GM23338 (cell line): ENCODE data around the gene STPG2. TPM values are rescaled to one million over a fixed set of nuclear protein-coding genes. Genes with fewer than 3 reads are reported as not detected.

Experiments used
- ATAC-seq: fragments of 200-7000 bp; cut with Tn5 transposase; 3 replicates; pipeline ENCODE4 v1.9.1; 2020
- DNase-seq: peaks from one replicate; pipeline ENCODE4 v3.0.0-alpha.2; 2015; ENCODE audit warnings: low spot score
- H2AFZ ChIP-seq: fragments of 200-600 bp; sonication (generic); 2 replicates; pipeline ENCODE4 v1.8.0; 2016; ENCODE audit warnings: antibody characterized with exemption, mild to moderate bottlenecking, moderate library complexity
- H3F3A ChIP-seq: fragments of 200-600 bp; sonication (generic); replicated peaks from 2 replicates; pipeline ENCODE4 v1.8.0; 2017; ENCODE audit warnings: antibody characterized with exemption, mixed run types, low read depth
- H3K27ac ChIP-seq: fragments of 200-600 bp; sonication (generic); 2 replicates; pipeline ENCODE4 v1.6.1; 2016; ENCODE audit warnings: low read depth
- H3K27me3 ChIP-seq: fragments of 200-600 bp; sonication (generic); 2 replicates; pipeline ENCODE4 v1.8.0; 2016; ENCODE audit warnings: mild to moderate bottlenecking, mixed run types, moderate library complexity; ENCODE audit not compliant: insufficient read depth
- H3K36me3 ChIP-seq: fragments of 200-600 bp; sonication (generic); 2 replicates; pipeline ENCODE4 v1.8.0; 2016; ENCODE audit warnings: mild to moderate bottlenecking; ENCODE audit not compliant: insufficient read depth
- H3K4me1 ChIP-seq: fragments of 200-600 bp; sonication (generic); 2 replicates; pipeline ENCODE4 v1.8.0; 2016; ENCODE audit warnings: mild to moderate bottlenecking, moderate library complexity; ENCODE audit not compliant: insufficient read depth
- H3K4me2 ChIP-seq: fragments of 200-600 bp; sonication (generic); 2 replicates; pipeline ENCODE4 v1.7.1; 2017; ENCODE audit warnings: mixed run types
- H3K4me3 ChIP-seq: fragments of 200-600 bp; sonication (generic); 2 replicates; pipeline ENCODE4 v1.6.1; 2016; ENCODE audit warnings: mixed run types
- H3K79me2 ChIP-seq: fragments of 200-600 bp; sonication (generic); replicated peaks from 2 replicates; pipeline ENCODE4 v1.8.0; 2017; ENCODE audit warnings: mild to moderate bottlenecking; ENCODE audit not compliant: insufficient read depth
- H3K9me2 ChIP-seq: fragments of 200-600 bp; sonication (generic); 2 replicates; pipeline ENCODE4 v1.8.0; 2017; ENCODE audit not compliant: insufficient read depth
- H4K20me1 ChIP-seq: fragments of 200-600 bp; sonication (generic); replicated peaks from 2 replicates; pipeline ENCODE4 v1.8.0; 2017; ENCODE audit warnings: mild to moderate bottlenecking; ENCODE audit not compliant: insufficient read depth
- H3K27ac Mint-ChIP-seq: 2 replicates; pipeline ENCODE4 v1.8.0; 2020; ENCODE audit warnings: inconsistent platforms, mild to moderate bottlenecking, moderate library complexity, mixed read lengths
- H3K27me3 Mint-ChIP-seq: 3 replicates; pipeline ENCODE4 v1.8.0; 2022; ENCODE audit warnings: low read depth, mild to moderate bottlenecking, moderate library complexity, mixed read lengths, inconsistent platforms; ENCODE audit not compliant: insufficient read depth, poor library complexity
- H3K36me3 Mint-ChIP-seq: 3 replicates; pipeline ENCODE4 v1.8.0; 2021; ENCODE audit warnings: low read depth, mild to moderate bottlenecking, inconsistent platforms, moderate library complexity, mixed read lengths
- H3K4me1 Mint-ChIP-seq: 3 replicates; pipeline ENCODE4 v1.8.0; 2020; ENCODE audit warnings: mild to moderate bottlenecking, inconsistent platforms, mixed read lengths
- H3K4me3 Mint-ChIP-seq: 3 replicates; pipeline ENCODE4 v1.8.0; 2021; ENCODE audit warnings: moderate library complexity, mild to moderate bottlenecking, inconsistent platforms, mixed read lengths
- H3K9me3 Mint-ChIP-seq: 3 replicates; pipeline ENCODE4 v1.8.0; 2020; ENCODE audit warnings: moderate library complexity, mild to moderate bottlenecking, inconsistent platforms, mixed read lengths
- CTCF ChIP-seq, 2 experiments: fragments of 200-600 bp in 1 of 2; sonication (generic) in 1 of 2; conservative IDR thresholded peaks; 2 replicates each; pipeline versions ENCODE4 v1.5.1 to v1.6.1; 2016 to 2017; ENCODE audit warnings: antibody characterized with exemption in 2 of 2, low read depth in 2 of 2, mild to moderate bottlenecking in 2 of 2, moderate library complexity in 1 of 2
- ETS1 ChIP-seq: IDR thresholded peaks from 2 replicates; pipeline ENCODE4 v1.6.1; 2016; ENCODE audit warnings: antibody characterized with exemption
- EZH2 ChIP-seq: fragments of 200-600 bp; sonication (generic); IDR thresholded peaks from one replicate; pipeline ENCODE4 v1.8.0; 2017; ENCODE audit warnings: antibody characterized with exemption, mild to moderate bottlenecking, low read depth; ENCODE audit not compliant: unreplicated experiment
- EZH2phosphoT487 ChIP-seq: fragments of 200-600 bp; sonication (generic); IDR thresholded peaks from one replicate; pipeline ENCODE4 v1.8.1; 2018; ENCODE audit warnings: antibody characterized with exemption; ENCODE audit not compliant: unreplicated experiment
- JUNB ChIP-seq: IDR thresholded peaks from one replicate; pipeline ENCODE4 v1.6.1; 2016; ENCODE audit warnings: antibody characterized with exemption; ENCODE audit not compliant: unreplicated experiment
- NANOG ChIP-seq: IDR thresholded peaks from 2 replicates; pipeline ENCODE4 v1.6.1; 2016; ENCODE audit warnings: antibody characterized with exemption, borderline replicate concordance
- POLR2AphosphoS5 ChIP-seq: IDR thresholded peaks from 2 replicates; pipeline ENCODE4 v1.6.1; 2016; ENCODE audit warnings: antibody characterized with exemption, low read depth
- REST ChIP-seq: IDR thresholded peaks from one replicate; pipeline ENCODE4 v1.6.1; 2018; ENCODE audit warnings: antibody characterized with exemption; ENCODE audit not compliant: unreplicated experiment
- STAT1 ChIP-seq: IDR thresholded peaks from one replicate; pipeline ENCODE4 v1.6.1; 2016; ENCODE audit warnings: antibody characterized with exemption; ENCODE audit not compliant: unreplicated experiment
- ZNF114 ChIP-seq: fragments of 250-450 bp; sonication (Bioruptor Pico); IDR thresholded peaks from 2 replicates; pipeline ENCODE4 v1.5.0; 2020; ENCODE audit warnings: mild to moderate bottlenecking, moderate library complexity
- ZNF331 ChIP-seq: fragments of 250-450 bp; sonication (Bioruptor Pico); IDR thresholded peaks from 2 replicates; pipeline ENCODE4 v1.5.0; 2020; ENCODE audit warnings: low read depth, mild to moderate bottlenecking, moderate library complexity
- polyA plus RNA-seq: library from polyadenylated mRNA; unstranded; fragments of >200 nt; fragmentation: Nextera tagmentation; extraction: Ambion mirVana; gene quantifications from 2 replicates; pipeline ENCODE4 v1.2.1, GENCODE V29; 2016
- total RNA-seq: library from RNA; depleted of rRNA; stranded (reverse); fragments of >200 nt; shearing (Covaris generic); gene quantifications from 2 replicates; pipeline ENCODE4 v1.2.3, GENCODE V29; 2014

Gene STPG2
- total and polyA plus RNA-seq, 2 experiments from 2014 or later: 0.17 to 0.32 TPM

- H3K36me3 ChIP-seq: no peaks in the 10 kb centered on the region
- H2AFZ ChIP-seq: no peak overlapping the region
- no peak overlapping the region for H3K27ac ChIP-seq
- DNase-seq: peak; percentile 11
- peak; percentile 44; the same call in 1 of the 3 replicates for ATAC-seq
- H3K4me1 Mint-ChIP-seq: no peaks in the 10 kb centered on the region
- H3K4me2 ChIP-seq: no peak overlapping the region
- H3K4me3 Mint-ChIP-seq: no peak overlapping the region
- peaks cover 9% of the 10 kb centered on the region; the same call in 2 of the 3 replicates for H3K9me3 Mint-ChIP-seq
- H3K36me3 Mint-ChIP-seq: peaks cover 3% of the 10 kb centered on the region; the same call in 1 of the 3 replicates
- no peak overlapping the region for H3K27ac Mint-ChIP-seq
- no peak overlapping the region for H3K4me3 ChIP-seq
- H3K27me3 ChIP-seq: no peaks in the 10 kb centered on the region
- TF ChIP-seq CTCF (conservative IDR thresholded peaks at IDR 0.05; ENCODE audit: low read depth in 2 of 2) (peak in 1 of 2 experiments; percentile 23; a peak in 1 of 4 replicates), ZNF331 (CRISPR knock-in tag) (no peak)
- no peaks in the 10 kb centered on the region for H3F3A ChIP-seq
- no peaks in the 10 kb centered on the region for H3K79me2 ChIP-seq
- H3K9me2 ChIP-seq: no peaks in the 10 kb centered on the region
- H4K20me1 ChIP-seq: no peaks in the 10 kb centered on the region
- no peaks in the 10 kb centered on the region for H3K4me1 ChIP-seq
- H3K27me3 Mint-ChIP-seq: no peaks in the 10 kb centered on the region
These were observed 136.4 kb downstream of the STPG2 start for GRCh38 chr4:98006814-98007412.

GRCh38 chr4:98006060-98006459, 137.2 kb downstream of the STPG2 start:
- no peaks in the 10 kb centered on the region for H3K4me1 Mint-ChIP-seq
- Histone ChIP-seq H2AFZ (no peak overlapping the region), H3F3A (no peaks in the 10 kb centered on the region), H3K4me1 (no peaks in the 10 kb centered on the region), H3K27ac (no peak overlapping the region), H3K79me2 (no peaks in the 10 kb centered on the region), H4K20me1 (no peaks in the 10 kb centered on the region), H3K36me3 (no peaks in the 10 kb centered on the region), H3K4me3 (no peak overlapping the region), H3K9me2 (no peaks in the 10 kb centered on the region), H3K27me3 (no peaks in the 10 kb centered on the region), H3K4me2 (no peak overlapping the region)
- H3K4me3 Mint-ChIP-seq: no peak overlapping the region
- DNase-seq (no peak), ATAC-seq (no peak)
- no peak overlapping the region for H3K27ac Mint-ChIP-seq
- no peak for TF ChIP-seq EZH2
- TF ChIP-seq EZH2phosphoT487: no peak
- no peak for TF ChIP-seq POLR2AphosphoS5
- no peak for TF ChIP-seq REST
- TF ChIP-seq ETS1: no peak
- TF ChIP-seq ZNF114 (CRISPR knock-in tag): no peak
- no peak for TF ChIP-seq JUNB
- TF ChIP-seq NANOG: no peak
- TF ChIP-seq STAT1: no peak
- peaks cover 3% of the 10 kb centered on the region; the same call in 2 of the 3 replicates for H3K9me3 Mint-ChIP-seq
- H3K36me3 Mint-ChIP-seq: 0 out of 3 replicates have a peak, but pooled peaks cover 3% of the 10 kb centered on the region
- H3K27me3 Mint-ChIP-seq: no peaks in the 10 kb centered on the region
